Endothelial cell of hepatic sinusoid (primary cell): Measurements from ENCODE around the gene SEMA5A.

Experiments used
- in situ Hi-C: cut with HindIII; loops from 2 replicates; pipeline ENCODE4 v1.10.0; 2017; ENCODE audit warnings: low sequenced_read_pairs

Gene SEMA5A

DNA sequence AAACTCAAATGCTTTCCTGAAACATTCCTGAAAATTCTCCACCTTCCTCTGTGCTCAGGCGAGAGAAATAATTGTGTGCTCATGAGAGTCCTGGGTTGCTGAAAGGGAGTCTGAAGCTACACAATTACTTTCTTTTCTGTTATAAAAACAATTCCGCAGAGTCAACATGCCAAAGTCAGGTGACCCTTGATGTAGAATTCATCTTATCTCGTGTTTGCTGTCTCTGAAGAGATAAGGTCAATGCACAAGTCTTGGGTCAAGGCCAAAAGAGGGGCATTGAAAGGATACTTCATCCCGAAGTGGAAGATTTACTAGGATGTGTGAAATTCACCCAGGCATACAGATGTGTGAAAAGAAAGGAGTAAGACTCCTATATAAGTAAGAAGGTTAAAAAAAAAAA lies 493.5 kb downstream of the SEMA5A start:
- in situ Hi-C loops = no loop called here

DNA sequence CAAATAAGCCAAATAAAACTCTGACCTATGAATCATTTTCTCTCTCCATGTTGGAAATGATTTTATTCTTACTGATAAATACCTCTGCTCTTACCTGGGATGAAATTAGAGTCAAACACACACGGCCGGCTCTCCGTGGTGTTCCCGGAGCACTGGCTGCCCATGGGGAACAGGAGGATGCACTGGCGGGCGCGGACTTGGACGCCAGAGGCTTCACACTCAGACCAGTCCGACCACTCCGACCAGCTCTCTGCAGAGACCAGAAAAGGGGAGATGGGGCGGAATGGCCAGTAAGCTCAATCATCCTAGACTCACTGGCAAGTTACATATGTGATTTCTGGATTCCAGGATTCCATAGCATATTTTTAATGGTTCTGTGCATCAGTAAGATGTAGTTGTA lies 494.1 kb downstream of the SEMA5A start:
- in situ Hi-C loops = no loop called here

DNA sequence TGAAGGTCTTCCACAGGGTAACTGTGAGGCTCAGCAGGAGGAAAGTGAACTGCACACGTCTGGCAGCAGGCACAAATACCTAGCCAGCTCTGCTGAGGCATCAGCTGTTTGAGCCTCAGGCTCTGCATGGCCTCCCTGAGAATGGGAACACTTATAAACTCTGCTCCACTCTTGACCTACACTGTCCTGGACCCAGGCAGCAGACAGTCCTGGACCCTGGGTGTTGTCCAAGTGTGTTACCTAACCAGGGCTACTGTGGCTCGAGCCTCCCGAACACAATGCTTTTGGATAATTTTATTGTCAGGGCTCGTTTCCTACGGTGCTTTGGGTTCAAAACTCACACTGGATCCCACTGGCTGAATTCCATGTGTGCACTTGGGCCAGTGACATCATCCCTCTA lies 497.9 kb downstream of the SEMA5A start:
- in situ Hi-C loops = loop anchor here (5.0 kb wide), 1 partner anchor 66 kb away; no protein-coding TSS in a partner anchor

DNA sequence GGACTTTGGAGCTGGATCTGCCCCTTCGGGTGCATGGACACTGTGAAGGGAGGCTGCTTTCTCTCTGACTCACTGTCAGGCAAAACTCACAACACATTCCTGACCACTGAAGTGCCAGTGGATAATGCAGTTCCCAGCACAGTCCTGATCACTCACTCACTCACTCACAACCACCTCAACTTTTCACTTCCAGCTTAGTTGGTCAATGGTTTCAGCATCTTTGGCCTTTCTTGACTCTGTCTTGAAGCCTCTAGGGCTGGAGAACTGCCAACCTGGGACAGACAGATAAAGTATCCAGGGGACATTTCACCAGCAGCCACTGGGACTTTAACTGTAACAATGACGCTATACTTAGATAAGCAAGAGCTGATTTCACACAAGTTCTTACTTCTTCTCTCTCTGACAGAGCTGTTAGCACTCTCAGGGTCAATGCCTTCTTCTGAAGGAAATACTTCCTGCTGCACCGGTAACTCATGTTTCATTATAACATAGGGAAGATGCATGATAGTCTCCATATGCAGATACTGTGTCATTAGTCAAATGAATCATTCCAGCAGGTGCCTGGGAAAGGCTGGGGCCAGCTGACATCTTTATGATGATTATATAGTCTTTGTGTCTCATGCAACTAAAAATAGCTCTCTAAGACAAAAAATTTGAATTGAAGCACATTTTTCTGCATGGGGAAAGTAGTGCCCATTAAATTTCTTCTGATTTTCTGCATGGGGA lies 499.0 kb downstream of the SEMA5A start:
- in situ Hi-C loops = loop anchor here (5.0 kb wide), 1 partner anchor 65 kb away; no protein-coding TSS in a partner anchor

DNA sequence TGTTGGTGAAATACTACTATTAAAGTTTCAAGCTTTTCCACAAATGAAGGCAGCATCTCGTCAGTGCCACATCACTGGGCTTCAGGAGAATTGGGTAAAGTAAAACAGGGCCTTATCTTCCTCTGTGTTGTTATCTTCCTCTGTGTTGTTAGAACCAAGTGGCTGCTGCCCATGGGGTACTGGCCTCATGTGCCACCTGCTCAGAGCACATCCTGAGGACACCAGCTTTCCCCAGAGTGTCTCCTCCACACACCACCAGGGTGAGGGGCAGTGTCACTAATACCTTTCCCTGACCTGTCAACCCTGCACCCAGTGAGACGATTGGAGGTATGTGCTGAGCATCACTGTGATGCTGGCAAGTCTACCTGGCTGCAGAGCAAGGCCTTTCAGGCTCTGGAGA lies 499.9 kb downstream of the SEMA5A start:
- in situ Hi-C loops = loop anchor here (5.0 kb wide), 1 partner anchor 64 kb away; no protein-coding TSS in a partner anchor

DNA sequence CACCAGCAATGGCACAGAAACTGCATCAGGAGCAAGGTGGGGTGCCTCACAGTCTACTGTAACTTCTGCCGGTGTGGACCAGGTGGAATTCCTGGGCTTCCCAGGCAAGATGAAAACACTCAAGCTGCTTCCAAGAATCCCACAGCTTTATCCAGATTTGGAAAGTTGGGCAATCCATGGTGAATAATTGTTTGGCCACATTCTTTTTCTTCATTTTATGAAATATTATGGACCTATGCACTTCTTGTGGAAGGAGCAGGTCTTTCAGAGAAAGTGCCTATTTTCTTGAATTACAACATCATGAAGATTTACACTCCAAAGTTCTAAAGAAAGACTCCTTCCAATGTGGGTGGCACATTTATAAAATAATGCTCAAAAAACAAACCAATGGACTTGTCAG lies 503.6 kb downstream of the SEMA5A start:
- in situ Hi-C loops = no loop called here

DNA sequence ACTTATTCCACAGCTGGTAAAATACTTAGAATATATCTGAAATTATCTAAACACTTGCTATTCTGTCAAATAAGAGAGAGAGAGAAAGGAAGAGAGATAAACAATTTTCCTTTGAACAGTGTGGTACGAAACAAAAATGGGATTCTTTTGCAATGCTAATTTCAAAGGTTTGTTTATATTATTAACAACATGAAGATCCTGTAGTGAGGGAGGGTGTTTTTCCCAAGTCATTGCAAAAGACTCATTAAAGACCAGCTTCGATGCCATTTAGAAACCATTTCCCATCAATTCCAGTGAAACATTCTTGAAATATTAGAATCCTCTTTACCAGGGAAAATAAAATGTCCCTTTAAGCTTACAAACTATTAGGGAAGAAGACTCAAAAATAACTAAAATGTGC lies 505.4 kb downstream of the SEMA5A start:
- in situ Hi-C loops = no loop called here

DNA sequence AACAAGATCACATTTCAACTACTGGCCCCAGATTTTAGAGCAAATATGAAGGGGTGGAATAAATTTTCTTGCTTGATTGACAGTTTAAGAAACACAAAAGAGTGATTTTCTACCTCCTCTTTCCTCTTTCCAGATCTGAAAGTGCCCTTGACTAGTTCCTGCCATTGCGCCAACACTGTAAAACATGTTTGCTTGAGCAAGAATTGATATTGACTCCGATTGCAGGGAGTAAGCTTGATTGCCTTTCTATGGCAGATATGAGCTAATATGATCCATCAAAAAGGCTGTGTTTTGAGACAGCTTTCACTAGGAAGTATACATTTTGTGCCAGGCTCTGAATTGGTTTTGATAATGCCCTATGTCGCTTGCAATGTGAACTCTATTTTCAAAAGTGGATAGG lies 508.8 kb downstream of the SEMA5A start:
- in situ Hi-C loops = no loop called here

DNA sequence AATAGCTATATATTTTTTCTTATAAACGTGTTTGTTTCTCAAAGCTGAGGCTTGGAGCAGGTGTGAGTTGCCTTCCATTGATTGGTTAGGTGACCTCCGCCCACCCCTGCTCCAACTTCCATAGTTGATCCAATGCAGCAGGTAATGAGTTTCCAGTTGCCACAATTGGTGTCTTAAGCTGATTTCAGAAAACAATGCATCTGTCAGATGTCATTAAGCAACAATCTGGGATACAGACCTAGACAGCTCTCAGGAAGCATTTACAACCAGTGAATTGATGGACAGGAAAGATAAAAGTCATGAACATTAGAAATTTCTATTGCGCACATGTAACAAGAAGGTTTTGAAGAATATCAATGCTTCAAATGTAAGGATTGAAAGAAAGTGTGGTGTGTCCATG lies 510.5 kb downstream of the SEMA5A start:
- in situ Hi-C loops = no loop called here

DNA sequence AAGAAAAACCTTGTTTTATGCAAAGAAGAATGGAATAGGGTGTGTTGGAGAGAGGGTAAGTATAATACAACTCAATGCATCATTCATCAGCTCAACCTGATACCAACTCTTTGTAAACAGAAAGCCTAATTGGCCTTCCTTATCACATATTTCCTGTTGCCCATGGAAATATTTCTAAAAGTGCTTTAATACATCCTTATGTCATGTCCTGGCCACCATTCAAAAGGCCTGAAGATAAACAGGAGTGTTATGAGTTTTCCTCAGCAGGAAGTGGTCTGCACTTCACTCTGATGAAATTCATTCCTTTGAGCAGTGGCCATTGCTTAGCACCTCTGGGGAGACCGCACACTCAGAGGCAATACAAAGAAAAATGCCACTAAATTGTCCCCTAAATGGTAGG lies 511.2 kb downstream of the SEMA5A start:
- in situ Hi-C loops = no loop called here

DNA sequence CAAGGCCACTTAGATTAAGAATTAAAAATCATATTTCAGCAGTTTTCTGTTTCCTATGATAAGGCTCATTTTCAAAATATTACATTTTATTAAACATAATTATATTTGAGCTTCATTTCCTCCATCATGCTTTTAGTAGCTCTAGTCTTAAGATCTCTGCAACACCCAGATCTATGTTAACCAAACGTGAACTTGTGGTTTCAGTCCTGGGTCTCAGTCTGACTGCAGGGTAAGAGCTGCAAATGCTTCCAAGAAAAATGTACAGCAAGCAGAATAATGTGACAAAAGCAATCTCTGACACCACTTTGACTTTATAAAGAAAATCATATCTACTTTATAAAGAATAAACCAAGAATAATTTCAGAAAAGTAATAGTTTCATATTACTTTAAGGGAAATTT lies 512.4 kb downstream of the SEMA5A start:
- in situ Hi-C loops = no loop called here

DNA sequence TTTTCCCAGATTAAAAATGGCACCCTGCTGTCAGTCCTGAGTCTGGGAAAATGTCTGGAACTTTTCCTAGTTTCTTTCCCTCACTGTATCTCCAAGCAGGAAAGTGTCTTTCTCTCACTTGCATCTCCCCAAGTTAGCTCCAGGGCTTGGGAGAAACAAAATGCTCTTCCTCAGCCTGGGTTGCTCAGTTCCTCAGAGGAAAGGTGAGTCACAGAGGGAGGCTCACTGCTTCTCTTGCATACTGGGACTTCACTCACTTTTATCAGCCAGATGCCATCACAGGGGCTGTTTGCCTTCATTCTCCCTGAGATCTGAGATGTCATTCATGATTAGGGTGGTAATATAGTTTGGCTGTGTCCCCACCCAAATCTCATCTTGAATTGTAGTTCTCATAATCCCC lies 519.9 kb downstream of the SEMA5A start:
- in situ Hi-C loops = no loop called here

DNA sequence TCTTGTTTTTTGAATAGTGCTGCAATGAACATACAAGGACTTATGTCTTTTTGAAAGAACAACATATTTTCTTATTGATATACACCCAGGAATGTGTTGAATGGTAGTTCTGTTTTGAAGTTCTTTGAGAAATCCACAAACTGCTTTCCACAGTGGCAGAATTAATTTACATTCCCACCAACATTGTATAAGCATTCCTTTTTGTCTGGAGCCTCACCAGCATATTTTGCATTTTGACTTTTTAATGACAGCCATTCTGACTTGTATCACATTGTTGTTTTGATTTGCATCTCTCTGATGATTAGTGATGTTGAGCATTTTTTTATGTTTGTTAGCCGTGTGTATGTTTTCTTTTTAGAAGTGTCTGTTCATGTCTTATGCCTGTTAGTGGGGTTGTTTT lies 524.9 kb downstream of the SEMA5A start:
- in situ Hi-C loops = no loop called here

DNA sequence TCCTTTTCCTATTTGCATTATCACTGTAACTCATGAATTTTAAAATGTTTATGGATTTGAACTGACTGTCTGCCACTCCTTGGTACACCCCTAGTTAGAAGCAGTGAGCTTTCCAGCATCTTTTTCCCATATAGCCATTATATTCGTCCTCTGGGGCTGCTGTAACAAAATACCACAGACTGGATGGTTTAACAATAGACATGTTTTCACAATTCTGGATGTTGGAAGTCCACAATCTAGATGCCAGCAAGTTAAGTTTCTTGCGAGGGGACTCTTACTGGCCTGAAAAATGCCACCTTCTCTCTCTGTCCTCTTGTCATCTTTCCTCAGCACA lies 530.0 kb downstream of the SEMA5A start:
- in situ Hi-C loops = no loop called here

DNA sequence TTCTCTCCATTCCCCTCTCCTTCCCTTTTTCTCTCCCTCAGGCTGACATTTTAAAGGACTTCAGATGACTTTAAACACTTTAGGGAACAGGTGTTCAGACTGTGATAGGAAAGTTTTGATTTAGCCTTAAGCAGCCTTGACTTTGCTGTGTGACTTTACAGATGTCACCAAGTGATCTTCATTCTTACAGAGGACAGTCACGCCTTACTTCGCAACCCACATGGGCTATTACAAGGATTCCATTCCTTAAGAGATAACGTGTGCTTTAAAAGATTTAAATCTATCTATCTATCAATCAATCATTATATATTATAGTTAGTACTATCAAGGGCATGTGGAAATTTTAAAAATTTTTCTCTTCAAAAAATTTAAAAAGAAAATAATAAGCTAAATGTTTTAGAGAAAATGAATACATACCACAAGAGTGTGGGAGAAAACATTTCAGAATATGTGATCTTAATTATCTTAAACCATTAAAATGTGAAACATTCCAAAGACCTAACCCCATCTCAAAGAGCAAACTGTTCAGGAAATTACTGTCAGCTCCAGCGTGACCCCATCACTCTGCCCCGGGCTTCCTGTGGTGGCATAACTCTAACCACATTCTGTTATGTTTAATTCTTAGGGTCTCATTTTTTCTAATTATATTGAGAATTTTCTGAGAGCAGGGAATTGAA lies 530.5 kb downstream of the SEMA5A start:
- in situ Hi-C loops = no loop called here

DNA sequence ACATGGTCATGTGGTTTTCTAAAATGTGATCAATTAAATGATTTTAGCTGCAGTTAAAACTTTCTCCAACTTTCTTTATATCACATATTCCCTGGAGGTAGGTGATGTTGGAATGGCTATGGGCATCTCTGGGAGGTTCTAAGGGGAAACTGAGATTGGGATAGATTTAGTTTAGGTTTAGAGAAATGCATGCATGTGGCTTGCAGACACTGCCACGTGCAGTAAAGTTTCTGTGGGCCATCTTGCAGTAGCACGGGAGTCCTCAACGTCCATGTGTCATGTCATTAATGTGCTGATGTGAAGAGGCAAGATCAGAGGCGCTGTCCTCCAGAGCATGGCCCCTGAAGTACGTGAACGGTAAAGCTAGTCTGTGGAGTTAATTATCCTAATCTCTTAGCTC lies 532.7 kb downstream of the SEMA5A start:
- in situ Hi-C loops = no loop called here

DNA sequence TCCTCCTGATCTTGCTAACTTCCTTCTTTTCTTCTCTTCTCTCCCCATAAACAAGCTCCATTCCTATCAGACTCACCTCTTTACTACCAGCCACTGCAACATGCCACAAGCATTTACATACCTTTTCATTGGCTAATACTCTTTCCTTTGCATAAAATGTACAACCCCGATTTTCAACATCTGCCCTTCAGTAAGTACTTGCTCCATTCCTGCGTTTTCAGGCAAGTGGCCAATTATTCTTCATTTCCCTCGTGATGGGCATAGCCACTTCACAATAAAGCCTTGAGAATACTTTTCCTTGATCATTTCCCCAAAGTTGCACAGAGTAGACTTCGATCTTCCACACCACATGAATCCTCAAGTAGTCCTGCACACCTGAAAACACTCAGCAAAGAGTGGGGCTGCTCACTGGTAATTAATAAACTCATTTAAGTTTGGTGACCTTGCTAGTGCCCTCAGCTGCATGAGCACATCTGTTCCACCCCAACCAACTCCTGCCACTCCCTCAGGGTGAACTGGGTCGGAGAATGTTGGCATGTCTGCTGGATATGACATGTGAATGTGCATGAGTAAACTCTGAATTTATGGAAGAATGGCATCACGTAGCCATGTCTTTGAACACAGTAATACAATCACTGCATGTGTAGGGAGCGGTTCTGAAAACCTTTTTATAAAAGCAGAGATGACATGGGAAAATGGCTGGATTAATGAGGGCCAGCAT lies 535.8 kb downstream of the SEMA5A start:
- in situ Hi-C loops = no loop called here

DNA sequence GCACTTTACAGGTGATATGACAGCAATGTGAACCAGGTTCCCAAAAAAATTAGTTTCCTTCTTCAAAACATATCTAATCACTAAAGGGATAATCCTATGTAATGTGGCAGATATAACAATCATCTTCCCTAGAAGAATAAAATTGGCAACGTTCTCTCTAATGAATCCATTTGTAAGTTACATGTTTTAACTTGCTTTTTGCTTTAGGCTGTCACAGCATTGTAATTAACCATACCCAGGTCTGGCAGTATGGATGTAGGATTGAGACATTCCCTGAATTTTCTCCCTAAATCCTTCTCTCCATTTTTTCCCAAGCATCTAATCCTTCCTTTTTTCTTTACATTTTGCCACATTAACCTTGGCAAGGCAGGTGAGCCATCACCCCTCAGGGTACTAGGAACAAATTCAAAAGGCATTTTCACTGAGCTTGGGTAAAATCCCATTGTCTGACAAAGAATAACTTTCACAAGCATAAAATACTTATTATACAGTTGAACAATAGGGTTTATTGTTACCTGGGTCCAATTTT lies 548.3 kb downstream of the SEMA5A start:
- in situ Hi-C loops = no loop called here

DNA sequence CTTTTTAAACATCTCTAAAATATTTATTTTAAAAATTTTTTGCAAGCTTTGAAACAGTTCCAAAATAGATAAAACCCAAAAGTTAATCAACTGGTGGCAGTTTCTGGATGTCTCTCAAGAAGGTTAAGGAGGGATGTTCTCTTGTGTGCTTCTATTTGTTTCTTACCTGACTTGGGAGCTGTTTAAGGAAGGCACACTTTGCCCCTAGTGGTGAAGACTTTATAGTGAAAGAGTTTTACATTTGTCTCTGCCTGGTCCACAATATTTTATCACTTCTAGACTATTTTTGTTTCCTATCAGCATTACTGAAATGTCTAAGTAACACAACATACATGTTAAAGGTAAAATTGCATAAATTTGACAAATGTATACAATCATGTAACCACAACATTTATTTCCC lies 552.8 kb downstream of the SEMA5A start:
- in situ Hi-C loops = no loop called here
